B cell (primary cell): Measurements from ENCODE around the gene ATAD3A. TPM values are rescaled to one million over a fixed set of nuclear protein-coding genes. Genes with fewer than 3 reads are reported as not detected.
A peak's percentile ranks its signal among the peaks of the same experiment; 100 is the strongest.
"Not testable (repeated sequence)": the region's sequence is repeated elsewhere in the genome, so short reads cannot be mapped to it uniquely, and the experiment has no call there.

ENCODE experiments used
- ATAC-seq: fragments of 200-7000 bp; cut with Tn5 transposase; one replicate; pipeline ENCODE4 v1.10.0; 2021; ENCODE audit warnings: low read depth, mild to moderate bottlenecking, moderate number of reproducible peaks, moderate library complexity
- CTCF ChIA-PET: fragments of 350-600 bp; sonication (Branson Sonifier 250); formaldehyde crosslinking; loops from one replicate; lab custom pipeline; 2021; ENCODE audit warnings: antibody characterized with exemption, inconsistent platforms; lab: Charles Lee
- POLR2A ChIA-PET: fragments of 350-600 bp; sonication (Branson Sonifier 250); formaldehyde crosslinking; loops from one replicate; lab custom pipeline; 2021; ENCODE audit warnings: antibody characterized with exemption; lab: Charles Lee
- DNase-seq: peaks from one replicate; pipeline ENCODE4 v3.0.0; 2013
- H2AFZ ChIP-seq: 2 replicates; pipeline ENCODE4 v1.6.1; 2012; ENCODE audit warnings: mild to moderate bottlenecking, low read depth, low read length; ENCODE audit not compliant: insufficient read depth, poor library complexity, severe bottlenecking
- H3K27ac ChIP-seq, 2 donors: 1 replicate in 1 of 2; 2 replicates in 1 of 2; pipeline ENCODE4 v1.5.1; 2012 to 2013; ENCODE audit warnings: low read length in 2 of 2, mild to moderate bottlenecking in 2 of 2, moderate library complexity in 1 of 2
- H3K27me3 ChIP-seq, 4 experiments: fragments of 200-600 bp in 1 of 4; sonication (generic) in 1 of 4; replicated peaks in 1 of 4; 1 replicate in 2 of 4; 2 replicates in 2 of 4; pipeline versions ENCODE4 v1.6.1 to v1.7.0; 2013 to 2016; ENCODE audit warnings: low read length in 3 of 4, mild to moderate bottlenecking in 2 of 4, mixed read lengths in 1 of 4, moderate library complexity in 1 of 4; ENCODE audit not compliant: insufficient read depth in 4 of 4, control insufficient read depth in 3 of 4; ENCODE audit errors: control extremely low read depth in 1 of 4
- H3K36me3 ChIP-seq, 2 experiments: replicated peaks in 1 of 2; 1 replicate in 1 of 2; 2 replicates in 1 of 2; pipeline versions ENCODE4 v1.6.1 to v1.7.1; 2013; ENCODE audit warnings: low read length in 1 of 2; ENCODE audit not compliant: insufficient read depth in 2 of 2, control insufficient read depth in 1 of 2; ENCODE audit errors: control extremely low read depth in 1 of 2, extremely low read depth in 1 of 2
- H3K4me1 ChIP-seq, 2 donors: fragments of 200-600 bp in 1 of 2; sonication (generic) in 1 of 2; 1 replicate in 1 of 2; 2 replicates in 1 of 2; pipeline versions ENCODE4 v1.5.1 to v1.6.1; 2013 to 2017; ENCODE audit warnings: low read length in 2 of 2; ENCODE audit not compliant: control insufficient read depth in 2 of 2, insufficient read depth in 2 of 2
- H3K4me2 ChIP-seq: replicated peaks from 2 replicates; pipeline ENCODE3; 2012; ENCODE audit warnings: mild to moderate bottlenecking, low read depth, low read length; ENCODE audit not compliant: poor library complexity, severe bottlenecking
- H3K4me3 ChIP-seq, 5 experiments: fragments of 200-600 bp in 1 of 5; sonication (generic) in 1 of 5; 1 replicate in 3 of 5; 2 replicates in 2 of 5; pipeline versions ENCODE4 v1.5.1 to v1.7.0; 2011 to 2016; ENCODE audit warnings: low read length in 4 of 5, mild to moderate bottlenecking in 4 of 5, low read depth in 2 of 5, control low read depth in 1 of 5, moderate library complexity in 1 of 5; ENCODE audit not compliant: insufficient read depth in 1 of 5; ENCODE audit errors: control extremely low read depth in 1 of 5, extremely low read depth in 1 of 5
- H3K79me2 ChIP-seq: fragments of 200-600 bp; sonication (generic); one replicate; pipeline ENCODE4 v1.6.0; 2016; ENCODE audit warnings: low read length; ENCODE audit not compliant: control insufficient read depth, insufficient read depth
- H3K9ac ChIP-seq: fragments of 200-600 bp; sonication (generic); 2 replicates; pipeline ENCODE4 v1.6.1; 2017; ENCODE audit warnings: mild to moderate bottlenecking, low read length, moderate library complexity
- H3K9me3 ChIP-seq, 3 donors: one replicate each; pipeline versions ENCODE4 v1.6.1 to v1.7.1; 2013; ENCODE audit warnings: low read length in 2 of 3; ENCODE audit not compliant: control insufficient read depth in 2 of 3, insufficient read depth in 1 of 3; ENCODE audit errors: control extremely low read depth in 1 of 3
- H4K20me1 ChIP-seq: 2 replicates; pipeline ENCODE4 v1.6.0; 2012; ENCODE audit warnings: mild to moderate bottlenecking, low read length; ENCODE audit not compliant: insufficient read depth, control insufficient read depth, poor library complexity, severe bottlenecking
- H3K27ac Mint-ChIP-seq: one replicate; pipeline ENCODE4 v1.8.0; 2021; ENCODE audit warnings: mixed read lengths
- H3K27me3 Mint-ChIP-seq: one replicate; pipeline ENCODE4 v1.8.0; 2021; ENCODE audit warnings: mixed read lengths
- H3K4me1 Mint-ChIP-seq: one replicate; pipeline ENCODE4 v1.8.0; 2021; ENCODE audit warnings: mixed read lengths
- H3K4me3 Mint-ChIP-seq: one replicate; pipeline ENCODE4 v1.8.0; 2021; ENCODE audit warnings: mixed read lengths
- H3K9me3 Mint-ChIP-seq: one replicate; pipeline ENCODE4 v1.8.0; 2022; ENCODE audit warnings: mixed read lengths; ENCODE audit not compliant: insufficient read depth
- EZH2 ChIP-seq: IDR thresholded peaks from 2 replicates; pipeline ENCODE4 v1.6.1; 2012; ENCODE audit warnings: borderline replicate concordance, low read depth, mild to moderate bottlenecking, moderate library complexity, low read length; ENCODE audit not compliant: insufficient read depth, poor library complexity, severe bottlenecking
- WGBS: methylation state at CpG from one replicate; pipeline ENCODE4 v1.1.5; 2013; ENCODE audit warnings: missing lambda C conversion rate; ENCODE audit not compliant: insufficient coverage; 5-methylcytosine and 5-hydroxymethylcytosine counted together
- intact Hi-C: fragments of 100-400 bp; cut with micrococcal nuclease; formaldehyde crosslinking; loops from one replicate; pipeline ENCODE4 v1.10.0; 2022
- polyA plus RNA-seq: library from polyadenylated mRNA; depleted of rRNA; stranded (reverse); fragments of >200 nt; gene quantifications from 2 replicates; pipeline ENCODE4 v1.2.3, GENCODE V29; 2012
- total RNA-seq, 2 donors: library from RNA; stranded (reverse); fragments of 120-200 nt in 1 of 2; gene quantifications; 1 replicate in 1 of 2; 2 replicates in 1 of 2; pipeline versions ENCODE4 v1.2.3 to v1.2.4, GENCODE V29; 2013 to 2022
- TF ChIP-seq, protein P1 (sequence below): fragments of 200-600 bp; IDR thresholded peaks from one replicate; pipeline ENCODE4 v1.8.0; 2022; ENCODE audit warnings: antibody characterized with exemption, mild to moderate bottlenecking

Gene ATAD3A
- total and polyA plus RNA-seq, 2 donors (not counting 1 experiment from before 2014, with no cell fraction given) = 17.5 to 17.8 TPM

- Mint-ChIP-seq H3K4me1 (peaks cover 23% of the 10 kb centered on the region), H3K9me3 (no peaks in the 10 kb centered on the region), H3K4me3 (peak within 1 kb of the TSS; percentile 87), H3K27me3 (no peaks in the 10 kb centered on the region), H3K27ac (peak within 1 kb of the TSS; percentile 84)
- Histone ChIP-seq H3K4me2 (peak within 1 kb of the TSS; percentile 76), H3K4me3 (peak within 1 kb of the TSS; percentile 74 to 89 (median 84)), H3K79me2 (peaks cover 25% of the 10 kb centered on the region), H3K36me3 (no peaks in the 10 kb centered on the region), H3K9me3 (no peaks in the 10 kb centered on the region), H3K9ac (peak within 1 kb of the TSS; percentile 66), H4K20me1 (peaks cover 14% of the 10 kb centered on the region), H3K27ac (peak within 1 kb of the TSS; percentile 63 to 73), H3K4me1 (peaks cover 13% of the 10 kb centered on the region in 2 donors), H3K27me3 (no peaks in the 10 kb centered on the region), H2AFZ (peak within 1 kb of the TSS; percentile 76)
- ChIA-PET CTCF (no interaction called here), POLR2A (no interaction called here)
- ATAC-seq (peak; percentile 96), DNase-seq (peak; percentile 92)
- intact Hi-C loops = loop anchor here (1.0 to 2.0 kb wide), 5 partner anchors 33 to 103 kb away; partner anchors contain the start of genes MRPL20 and SSU72
- TF ChIP-seq, protein P1, sequence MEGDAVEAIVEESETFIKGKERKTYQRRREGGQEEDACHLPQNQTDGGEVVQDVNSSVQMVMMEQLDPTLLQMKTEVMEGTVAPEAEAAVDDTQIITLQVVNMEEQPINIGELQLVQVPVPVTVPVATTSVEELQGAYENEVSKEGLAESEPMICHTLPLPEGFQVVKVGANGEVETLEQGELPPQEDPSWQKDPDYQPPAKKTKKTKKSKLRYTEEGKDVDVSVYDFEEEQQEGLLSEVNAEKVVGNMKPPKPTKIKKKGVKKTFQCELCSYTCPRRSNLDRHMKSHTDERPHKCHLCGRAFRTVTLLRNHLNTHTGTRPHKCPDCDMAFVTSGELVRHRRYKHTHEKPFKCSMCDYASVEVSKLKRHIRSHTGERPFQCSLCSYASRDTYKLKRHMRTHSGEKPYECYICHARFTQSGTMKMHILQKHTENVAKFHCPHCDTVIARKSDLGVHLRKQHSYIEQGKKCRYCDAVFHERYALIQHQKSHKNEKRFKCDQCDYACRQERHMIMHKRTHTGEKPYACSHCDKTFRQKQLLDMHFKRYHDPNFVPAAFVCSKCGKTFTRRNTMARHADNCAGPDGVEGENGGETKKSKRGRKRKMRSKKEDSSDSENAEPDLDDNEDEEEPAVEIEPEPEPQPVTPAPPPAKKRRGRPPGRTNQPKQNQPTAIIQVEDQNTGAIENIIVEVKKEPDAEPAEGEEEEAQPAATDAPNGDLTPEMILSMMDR = no peak
- TF ChIP-seq EZH2 = no peak
- under 1% methylated on average over 80 of the region's 87 CpGs for WGBS
Measured at GRCh38 chr1:1471389-1472052, 40.4 kb upstream of the ATAD3A start, which contains the start of gene ATAD3B. ATAD3B (plus strand) TSS chr1:1471765; CDS start chr1:1471885, 120 bp downstream.

DNA sequence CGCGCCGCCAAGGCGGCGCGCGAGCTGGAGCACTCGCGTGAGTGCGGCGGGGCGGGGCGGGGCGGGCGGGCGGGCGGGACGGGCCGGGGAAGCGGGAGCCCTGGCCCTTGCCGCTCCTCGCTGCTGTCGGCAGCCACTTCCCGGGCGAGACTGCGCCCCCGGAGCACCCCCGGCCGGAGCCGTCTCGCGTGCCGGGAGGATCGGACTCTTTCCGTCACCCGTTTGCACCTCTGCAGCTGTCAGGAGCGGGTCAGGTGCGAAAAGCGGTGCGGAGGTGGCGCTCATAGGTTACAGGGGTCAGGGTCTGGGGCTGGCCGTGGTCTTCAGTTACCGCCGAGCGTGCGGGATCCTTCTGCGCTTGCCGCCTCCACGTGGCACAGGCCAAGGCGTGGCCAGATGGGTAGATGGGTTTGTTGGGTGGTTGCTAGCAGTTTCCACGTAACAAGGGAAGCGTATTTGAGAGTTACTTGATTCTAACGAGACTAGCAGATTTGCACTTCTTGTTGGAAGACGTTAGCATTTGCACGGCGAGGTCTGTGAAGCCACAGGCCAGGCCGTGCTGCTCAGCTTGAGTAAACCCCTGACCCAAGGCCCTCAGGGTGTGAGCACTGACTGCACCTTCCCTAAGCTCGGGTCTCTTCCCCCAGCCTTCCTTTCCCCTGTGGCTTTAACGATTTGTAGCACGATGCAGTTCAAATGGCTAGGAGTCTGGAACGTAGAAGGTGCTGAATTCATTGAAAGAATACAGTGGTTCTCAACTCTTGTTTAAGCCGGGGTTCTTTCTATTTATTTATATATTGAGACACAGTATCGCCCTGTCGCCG lies 39.7 kb upstream of the ATAD3A start:
- H4K20me1 ChIP-seq = peaks cover 21% of the 10 kb centered on the region
- POLR2A ChIA-PET, H3K9me3 Mint-ChIP-seq, H3K27me3 Mint-ChIP-seq, intact Hi-C loops, H3K9ac ChIP-seq, H3K27me3 ChIP-seq, H3K9me3 ChIP-seq, CTCF ChIA-PET, H3K36me3 ChIP-seq, H2AFZ ChIP-seq, H3K27ac ChIP-seq, ATAC-seq: not testable (repeated sequence)
- H3K4me3 ChIP-seq = peak overlapping the region; percentile 8 to 77 (median 35)
- 1% methylated on average over 41 of the region's 65 CpGs for WGBS
- peak overlapping the region; percentile 71 for H3K27ac Mint-ChIP-seq
- peaks cover 13% of the 10 kb centered on the region in 2 donors for H3K4me1 ChIP-seq
- peak overlapping the region; percentile 75 for H3K4me3 Mint-ChIP-seq
- peak overlapping the region; percentile 66 for H3K4me2 ChIP-seq
- peak; percentile 38 for DNase-seq
- peaks cover 23% of the 10 kb centered on the region for H3K4me1 Mint-ChIP-seq
- H3K79me2 ChIP-seq = peaks cover 32% of the 10 kb centered on the region

- H2AFZ ChIP-seq, H3K4me3 ChIP-seq, DNase-seq, H3K9me3 Mint-ChIP-seq, H3K4me3 Mint-ChIP-seq, H3K27me3 Mint-ChIP-seq, H3K4me2 ChIP-seq, intact Hi-C loops, H3K27ac ChIP-seq, POLR2A ChIA-PET, H3K4me1 ChIP-seq, H3K27me3 ChIP-seq, CTCF ChIA-PET, H3K9me3 ChIP-seq, H3K9ac ChIP-seq, H3K27ac Mint-ChIP-seq, ATAC-seq: not testable (repeated sequence)
- H4K20me1 ChIP-seq = peaks cover 26% of the 10 kb centered on the region
- peaks cover 52% of the 10 kb centered on the region for H3K79me2 ChIP-seq
- peaks cover 11% of the 10 kb centered on the region for H3K4me1 Mint-ChIP-seq
- H3K36me3 ChIP-seq = peaks cover 0 to 23% of the 10 kb centered on the region in 2 experiments
- 12% methylated on average over 3 of the region's 17 CpGs for WGBS
Measured at GRCh38 chr1:1476011-1476410, 36.0 kb upstream of the ATAD3A start.
